NCI-H2196 treated with DMSO at 0.1 percent for 48 hours (cell line): ENCODE data around the gene NPAS2.

Experiments used
- DNase-seq: peaks from one replicate; lab custom pipeline; 2025; ENCODE audit not compliant: unreplicated experiment; lab: John Stamatoyannopoulos, UW

Gene NPAS2

GRCh38 chr2:100819370-100820272 is at the start of gene NPAS2:
Gene NPAS2, plus strand, starts transcription at chr2:100820139. Its CDS starts 84,616 bp downstream, at chr2:100904755.
- no peak for DNase-seq

- no peak for DNase-seq
These were observed 48.8 kb upstream of the NPAS2 start for GRCh38 chr2:100771125-100771524.

- no peak for DNase-seq
These were observed 46.4 kb upstream of the NPAS2 start for GRCh38 chr2:100773538-100773937.

- no peak for DNase-seq
These were observed 43.5 kb upstream of the NPAS2 start for GRCh38 chr2:100776445-100776844.

GRCh38 chr2:100778637-100779450 is 41.1 kb upstream of the NPAS2 start:
- no peak for DNase-seq

- DNase-seq = no peak
These were observed 40.1 kb upstream of the NPAS2 start for GRCh38 chr2:100779908-100780202.

- DNase-seq = no peak
These were observed 39.5 kb upstream of the NPAS2 start for GRCh38 chr2:100780203-100781008.

- DNase-seq = no peak
These were observed 39.0 kb upstream of the NPAS2 start for GRCh38 chr2:100781009-100781325.

- DNase-seq = no peak
These were observed 38.2 kb upstream of the NPAS2 start for GRCh38 chr2:100781523-100782379.

- no peak for DNase-seq
These were observed 37.5 kb upstream of the NPAS2 start for GRCh38 chr2:100782380-100782878.

GRCh38 chr2:100783987-100784386 is 36.0 kb upstream of the NPAS2 start:
- no peak for DNase-seq

- no peak for DNase-seq
These were observed 35.3 kb upstream of the NPAS2 start for GRCh38 chr2:100784681-100785080.

- no peak for DNase-seq
These were observed 34.2 kb upstream of the NPAS2 start for GRCh38 chr2:100785626-100786296.

GRCh38 chr2:100786297-100786658 is 33.7 kb upstream of the NPAS2 start:
- DNase-seq = peak; percentile 18

- no peak for DNase-seq
These were observed 33.0 kb upstream of the NPAS2 start for GRCh38 chr2:100786985-100787384.

- no peak for DNase-seq
These were observed 30.6 kb upstream of the NPAS2 start for GRCh38 chr2:100789361-100789760.

- no peak for DNase-seq
These were observed 28.5 kb upstream of the NPAS2 start for GRCh38 chr2:100791294-100791935.

- DNase-seq = no peak
These were observed 28.0 kb upstream of the NPAS2 start for GRCh38 chr2:100791936-100792308.

GRCh38 chr2:100793220-100793619 is 26.7 kb upstream of the NPAS2 start:
- DNase-seq = no peak
